CD4-positive, CD25-positive, alpha-beta regulatory T cell (primary cell): ENCODE data around the gene CAMTA1. TPM values are rescaled to one million over a fixed set of nuclear protein-coding genes. Genes with fewer than 3 reads are reported as not detected.

ENCODE experiments used
- ATAC-seq, 2 donors: fragments of 150-1000 bp; cut with Tn5 transposase; one replicate each; pipeline ENCODE4 v1.10.0; 2021; ENCODE audit warnings: low read depth in 2 of 2, moderate number of reproducible peaks in 2 of 2, moderate library complexity in 1 of 2
- DNase-seq, 3 donors: peaks; one replicate each; pipeline versions ENCODE4 v3.0.0 to v3.0.0-alpha.2; 2012 to 2022; ENCODE audit warnings: mixed read lengths in 1 of 3
- H3K27ac ChIP-seq: one replicate; pipeline ENCODE4 v1.7.0; 2013; ENCODE audit warnings: mild to moderate bottlenecking, low read length; ENCODE audit not compliant: insufficient read depth, poor library complexity, severe bottlenecking
- H3K27me3 ChIP-seq: one replicate; pipeline ENCODE4 v1.7.0; 2013; ENCODE audit warnings: low read length; ENCODE audit not compliant: control insufficient read depth, insufficient read depth
- H3K36me3 ChIP-seq: one replicate; pipeline ENCODE4 v1.7.0; 2013; ENCODE audit warnings: mild to moderate bottlenecking, low read length, moderate library complexity; ENCODE audit not compliant: control insufficient read depth, insufficient read depth
- H3K4me1 ChIP-seq: 2 replicates; pipeline ENCODE4 v1.7.0; 2013; ENCODE audit warnings: mild to moderate bottlenecking, low read length; ENCODE audit not compliant: insufficient read depth, control insufficient read depth, poor library complexity, severe bottlenecking
- H3K4me3 ChIP-seq: one replicate; pipeline ENCODE4 v1.7.0; 2013; ENCODE audit warnings: low read depth, mild to moderate bottlenecking, low read length, moderate library complexity
- H3K9me3 ChIP-seq, 2 experiments: 1 replicate in 1 of 2; 2 replicates in 1 of 2; pipeline ENCODE4 v1.7.0; 2013; ENCODE audit warnings: low read length in 2 of 2, mild to moderate bottlenecking in 1 of 2, moderate library complexity in 1 of 2; ENCODE audit not compliant: control insufficient read depth in 2 of 2
- H3K27ac Mint-ChIP-seq, 3 donors: one replicate each; pipeline ENCODE4 v1.8.0; 2020 to 2022; ENCODE audit warnings: mild to moderate bottlenecking in 3 of 3, mixed read lengths in 3 of 3, moderate library complexity in 2 of 3
- H3K27me3 Mint-ChIP-seq: one replicate; pipeline ENCODE4 v1.8.0; 2022; ENCODE audit warnings: mild to moderate bottlenecking, mixed read lengths
- H3K36me3 Mint-ChIP-seq: one replicate; pipeline ENCODE4 v1.8.0; 2020; ENCODE audit warnings: mixed read lengths
- H3K4me1 Mint-ChIP-seq, 4 donors: one replicate each; pipeline ENCODE4 v1.8.0; 2020 to 2022; ENCODE audit warnings: mixed read lengths in 4 of 4, mild to moderate bottlenecking in 1 of 4
- H3K4me3 Mint-ChIP-seq, 4 donors: one replicate each; pipeline ENCODE4 v1.8.0; 2020 to 2022; ENCODE audit warnings: mild to moderate bottlenecking in 4 of 4, mixed read lengths in 4 of 4, moderate library complexity in 3 of 4
- H3K9me3 Mint-ChIP-seq, 7 donors: one replicate each; pipeline ENCODE4 v1.8.0; 2020 to 2022; ENCODE audit warnings: mixed read lengths in 7 of 7, mild to moderate bottlenecking in 3 of 7, moderate library complexity in 2 of 7
- polyA plus RNA-seq, 4 donors: library from polyadenylated mRNA; unstranded; fragments of 300-500 nt; fragmentation: Illumina TruSeq; gene quantifications; one replicate each; pipeline ENCODE4 v1.2.3, GENCODE V29; 2021
- total RNA-seq: library from RNA; stranded (reverse); gene quantifications from one replicate; pipeline ENCODE4 v1.2.3, GENCODE V29; 2022

CAMTA1 gene
- total and polyA plus RNA-seq, 5 donors from 2014 or later = 48.8 to 112 (median 80.0) TPM

- no peak for ATAC-seq
- Histone ChIP-seq H3K27ac (no peak overlapping the region), H3K36me3 (no peaks in the 10 kb centered on the region)
These were observed 122.6 kb downstream of the CAMTA1 start for GRCh38 chr1:6907676-6908434.

GRCh38 chr1:6909401-6909800, 124.1 kb downstream of the CAMTA1 start:
- Mint-ChIP-seq H3K4me1 (peaks cover 0 to 4% (median under 1%) of the 10 kb centered on the region in 4 donors), H3K27ac (no peak overlapping the region), H3K4me3 (no peak overlapping the region), H3K9me3 (peaks cover 0 to 6% (median 0%) of the 10 kb centered on the region in 7 donors), H3K27me3 (peaks cover 18% of the 10 kb centered on the region), H3K36me3 (peaks cover 4% of the 10 kb centered on the region)
- no peaks in the 10 kb centered on the region for H3K36me3 ChIP-seq
- no peak overlapping the region for H3K27ac ChIP-seq
- ATAC-seq (no peak), DNase-seq (no peak)
- no peak overlapping the region for H3K4me3 ChIP-seq
- H3K4me1 ChIP-seq = no peaks in the 10 kb centered on the region
- no peaks in the 10 kb centered on the region for H3K9me3 ChIP-seq
- H3K27me3 ChIP-seq = no peaks in the 10 kb centered on the region

More at GRCh38 chr1:6907676-6908434, 122.6 kb downstream of the CAMTA1 start:
- Mint-ChIP-seq H3K27me3 (peaks cover 9% of the 10 kb centered on the region), H3K4me1 (peaks cover 0 to 4% (median under 1%) of the 10 kb centered on the region in 4 donors), H3K36me3 (no peaks in the 10 kb centered on the region), H3K4me3 (no peak overlapping the region), H3K27ac (no peak overlapping the region), H3K9me3 (peaks cover 0 to 5% (median 0%) of the 10 kb centered on the region in 7 donors)
- Histone ChIP-seq H3K9me3 (no peaks in the 10 kb centered on the region), H3K4me1 (no peaks in the 10 kb centered on the region), H3K27me3 (no peaks in the 10 kb centered on the region), H3K4me3 (no peak overlapping the region)
- no peak for DNase-seq

- Mint-ChIP-seq H3K4me3 (no peak overlapping the region), H3K9me3 (peaks cover 0 to 6% (median 0%) of the 10 kb centered on the region in 7 donors), H3K27ac (peak overlapping the region in 1 of 3 donors; percentile 12), H3K27me3 (peaks cover 23% of the 10 kb centered on the region), H3K4me1 (peaks cover 0 to 4% (median under 1%) of the 10 kb centered on the region in 4 donors), H3K36me3 (peaks cover 4% of the 10 kb centered on the region)
- no peak overlapping the region for H3K4me3 ChIP-seq
- H3K27ac ChIP-seq = no peak overlapping the region
- no peaks in the 10 kb centered on the region for H3K27me3 ChIP-seq
- DNase-seq (no peak), ATAC-seq (no peak)
- H3K4me1 ChIP-seq = no peaks in the 10 kb centered on the region
- no peaks in the 10 kb centered on the region for H3K9me3 ChIP-seq
- no peaks in the 10 kb centered on the region for H3K36me3 ChIP-seq
These were observed 124.6 kb downstream of the CAMTA1 start for GRCh38 chr1:6909857-6910256.

- Mint-ChIP-seq H3K27me3 (peaks cover 24% of the 10 kb centered on the region), H3K27ac (no peak overlapping the region), H3K4me1 (peaks cover 0 to 2% (median under 1%) of the 10 kb centered on the region in 4 donors), H3K4me3 (no peak overlapping the region), H3K36me3 (peaks cover 4% of the 10 kb centered on the region), H3K9me3 (peaks cover 0 to 6% (median 0%) of the 10 kb centered on the region in 7 donors)
- DNase-seq (no peak), ATAC-seq (no peak)
- Histone ChIP-seq H3K27ac (no peak overlapping the region), H3K36me3 (no peaks in the 10 kb centered on the region), H3K4me1 (no peaks in the 10 kb centered on the region), H3K27me3 (no peaks in the 10 kb centered on the region), H3K4me3 (no peak overlapping the region), H3K9me3 (no peaks in the 10 kb centered on the region)
These were observed 126.0 kb downstream of the CAMTA1 start for GRCh38 chr1:6911021-6911941.

- H3K36me3 ChIP-seq = no peaks in the 10 kb centered on the region
- Mint-ChIP-seq H3K27me3 (peaks cover 27% of the 10 kb centered on the region), H3K9me3 (peaks cover 0 to 6% (median 0%) of the 10 kb centered on the region in 7 donors), H3K36me3 (peaks cover 11% of the 10 kb centered on the region), H3K27ac (no peak overlapping the region), H3K4me3 (no peak overlapping the region), H3K4me1 (peaks cover 0 to 2% (median 0%) of the 10 kb centered on the region in 4 donors)
- no peaks in the 10 kb centered on the region for H3K27me3 ChIP-seq
- DNase-seq (no peak), ATAC-seq (no peak)
- H3K4me1 ChIP-seq = no peaks in the 10 kb centered on the region
- H3K9me3 ChIP-seq = no peaks in the 10 kb centered on the region
- no peak overlapping the region for H3K27ac ChIP-seq
- no peak overlapping the region for H3K4me3 ChIP-seq
These were observed 126.7 kb downstream of the CAMTA1 start for GRCh38 chr1:6911974-6912373.

GRCh38 chr1:6912518-6912917, 127.3 kb downstream of the CAMTA1 start:
- no peaks in the 10 kb centered on the region for H3K36me3 ChIP-seq
- H3K36me3 Mint-ChIP-seq = peaks cover 16% of the 10 kb centered on the region
- H3K27ac ChIP-seq = no peak overlapping the region
- H3K4me1 ChIP-seq = no peaks in the 10 kb centered on the region
- no peak overlapping the region for H3K27ac Mint-ChIP-seq
- H3K4me3 Mint-ChIP-seq = peak overlapping the region in 1 of 4 donors; percentile 21
- no peaks in the 10 kb centered on the region for H3K27me3 ChIP-seq
- H3K4me1 Mint-ChIP-seq = peaks cover 0 to 2% (median 0%) of the 10 kb centered on the region in 4 donors
- no peaks in the 10 kb centered on the region for H3K9me3 ChIP-seq
- no peak for DNase-seq
- peaks cover 32% of the 10 kb centered on the region for H3K27me3 Mint-ChIP-seq
- H3K9me3 Mint-ChIP-seq = peaks cover 0 to 6% (median 0%) of the 10 kb centered on the region in 7 donors
- no peak overlapping the region for H3K4me3 ChIP-seq
- no peak for ATAC-seq

GRCh38 chr1:6913086-6913485, 127.8 kb downstream of the CAMTA1 start:
- no peak overlapping the region for H3K4me3 Mint-ChIP-seq
- Histone ChIP-seq H3K4me1 (no peaks in the 10 kb centered on the region), H3K9me3 (no peaks in the 10 kb centered on the region), H3K4me3 (no peak overlapping the region), H3K27me3 (no peaks in the 10 kb centered on the region), H3K27ac (no peak overlapping the region), H3K36me3 (no peaks in the 10 kb centered on the region)
- peaks cover 16% of the 10 kb centered on the region for H3K36me3 Mint-ChIP-seq
- DNase-seq (no peak), ATAC-seq (no peak)
- H3K4me1 Mint-ChIP-seq = peaks cover 0 to 2% (median 0%) of the 10 kb centered on the region in 4 donors
- peaks cover 28% of the 10 kb centered on the region for H3K27me3 Mint-ChIP-seq
- peaks cover 0 to 6% (median 0%) of the 10 kb centered on the region in 7 donors for H3K9me3 Mint-ChIP-seq
- H3K27ac Mint-ChIP-seq = no peak overlapping the region
